ENCODE data around the gene ZNF345. TPM values are rescaled to one million over a fixed set of nuclear protein-coding genes. Genes with fewer than 3 reads are reported as not detected.

The ZNF345 gene
- total RNA-seq, result 3.0 TPM

- ATAC-seq, result peak; percentile 90
These were observed at the start of gene ZNF345 for GRCh38 chr19:36850559-36851442. TSS of gene ZNF345 (plus strand) at chr19:36850876. CDS start at chr19:36876831, 25,955 bp downstream.

- no peak for ATAC-seq
These were observed 45.3 kb upstream of the ZNF345 start for GRCh38 chr19:36805364-36805763.

GRCh38 chr19:36807029-36807428 is 43.6 kb upstream of the ZNF345 start:
- ATAC-seq, result no peak

- no peak for ATAC-seq
These were observed 31.5 kb upstream of the ZNF345 start for GRCh38 chr19:36819130-36819630.

GRCh38 chr19:36821758-36822157 is 28.9 kb upstream of the ZNF345 start:
- ATAC-seq, result no peak

GRCh38 chr19:36833430-36833829 is 17.2 kb upstream of the ZNF345 start:
- no peak for ATAC-seq

GRCh38 chr19:36837176-36837905 is 13.3 kb upstream of the ZNF345 start:
- no peak for ATAC-seq

- ATAC-seq, result peak; percentile 97
These were observed 12.5 kb upstream of the ZNF345 start, which contains the start of gene ZNF790 for GRCh38 chr19:36837906-36838783. TSS of gene ZNF790 (minus strand) at chr19:36838387. CDS start at chr19:36825619, 12,768 bp downstream.

- peak; percentile 13 for ATAC-seq
These were observed 11.8 kb upstream of the ZNF345 start for GRCh38 chr19:36838784-36839324.

GRCh38 chr19:36847968-36848367 is 2.7 kb upstream of the ZNF345 start:
- ATAC-seq, result no peak

GRCh38 chr19:36849701-36850558 is 746 bp upstream of the ZNF345 start:
- peak; percentile 94 for ATAC-seq

- ATAC-seq, result no peak
These were observed 1.2 kb downstream of the ZNF345 start for GRCh38 chr19:36851898-36852297.

- ATAC-seq, result no peak
These were observed 26.6 kb downstream of the ZNF345 start for GRCh38 chr19:36876993-36877938.

- no peak for ATAC-seq
These were observed 41.2 kb downstream of the ZNF345 start for GRCh38 chr19:36891768-36892357.

- ATAC-seq, result no peak
These were observed 44.2 kb downstream of the ZNF345 start for GRCh38 chr19:36894849-36895383.

- ATAC-seq, result no peak
These were observed 47.7 kb downstream of the ZNF345 start for GRCh38 chr19:36898422-36898821.

GRCh38 chr19:36915992-36916830 is 65.5 kb downstream of the ZNF345 start, which contains the start of the genes ZNF568 and ZNF829:
TSS of gene ZNF568 (plus strand) at chr19:36916332. CDS start at chr19:36922771, 6,439 bp downstream.
TSS of gene ZNF829 (minus strand) at chr19:36916291. CDS start at chr19:36915167, 1,124 bp downstream.
- peak; percentile 97 for ATAC-seq

- ATAC-seq, result no peak
These were observed 66.3 kb downstream of the ZNF345 start for GRCh38 chr19:36916991-36917390.

All from esophagus mucosa (tissue), 1 donor.